ENCODE measurements around the gene USP26. TPM values are rescaled to one million over a fixed set of nuclear protein-coding genes. Genes with fewer than 3 reads are reported as not detected.

USP26 gene
- total and polyA plus RNA-seq, 9 donors, result not detected

- Histone ChIP-seq H3K4me3 (no peak overlapping the region), H3K4me1 (ENCODE audit: insufficient read depth) (no peaks in the 10 kb centered on the region), H3K36me3 (no peaks in the 10 kb centered on the region), H3K9me3 (no peaks in the 10 kb centered on the region), H3K27ac (no peak overlapping the region), H3K27me3 (no peaks in the 10 kb centered on the region)
- intact Hi-C loops (cut with DNase I), result no loop called here
- WGBS, 3 donors, result 66 to 75% (median 73%) methylated on average over 2 of the region's 2 CpGs
- no peak for DNase-seq
- TF ChIP-seq, protein P1, sequence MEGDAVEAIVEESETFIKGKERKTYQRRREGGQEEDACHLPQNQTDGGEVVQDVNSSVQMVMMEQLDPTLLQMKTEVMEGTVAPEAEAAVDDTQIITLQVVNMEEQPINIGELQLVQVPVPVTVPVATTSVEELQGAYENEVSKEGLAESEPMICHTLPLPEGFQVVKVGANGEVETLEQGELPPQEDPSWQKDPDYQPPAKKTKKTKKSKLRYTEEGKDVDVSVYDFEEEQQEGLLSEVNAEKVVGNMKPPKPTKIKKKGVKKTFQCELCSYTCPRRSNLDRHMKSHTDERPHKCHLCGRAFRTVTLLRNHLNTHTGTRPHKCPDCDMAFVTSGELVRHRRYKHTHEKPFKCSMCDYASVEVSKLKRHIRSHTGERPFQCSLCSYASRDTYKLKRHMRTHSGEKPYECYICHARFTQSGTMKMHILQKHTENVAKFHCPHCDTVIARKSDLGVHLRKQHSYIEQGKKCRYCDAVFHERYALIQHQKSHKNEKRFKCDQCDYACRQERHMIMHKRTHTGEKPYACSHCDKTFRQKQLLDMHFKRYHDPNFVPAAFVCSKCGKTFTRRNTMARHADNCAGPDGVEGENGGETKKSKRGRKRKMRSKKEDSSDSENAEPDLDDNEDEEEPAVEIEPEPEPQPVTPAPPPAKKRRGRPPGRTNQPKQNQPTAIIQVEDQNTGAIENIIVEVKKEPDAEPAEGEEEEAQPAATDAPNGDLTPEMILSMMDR (IDR thresholded peaks at IDR 0.05), result no peak
- no peak for TF ChIP-seq EP300 (IDR thresholded peaks at IDR 0.05)
- TF ChIP-seq POLR2A (IDR thresholded peaks at IDR 0.05), result no peak
Observed at GRCh38 chrX:133042260-133042659, 54.6 kb downstream of the USP26 start.

GRCh38 chrX:133033010-133033409 is 63.9 kb downstream of the USP26 start:
- no peak overlapping the region for H3K4me3 ChIP-seq
- WGBS, 3 donors, result 48 to 55% (median 53%) methylated on average over 5 of the region's 5 CpGs
- no peak overlapping the region for H3K27ac ChIP-seq
- no peaks in the 10 kb centered on the region for H3K36me3 ChIP-seq
- intact Hi-C loops (cut with DNase I), result no loop called here
- no peak for TF ChIP-seq POLR2A (IDR thresholded peaks at IDR 0.05)
- no peak for TF ChIP-seq EP300 (IDR thresholded peaks at IDR 0.05)
- TF ChIP-seq, protein P1 (IDR thresholded peaks at IDR 0.05), result no peak
- no peaks in the 10 kb centered on the region for H3K4me1 ChIP-seq (ENCODE audit: insufficient read depth)
- DNase-seq, result no peak
- H3K9me3 ChIP-seq, result no peaks in the 10 kb centered on the region
- H3K27me3 ChIP-seq, result no peaks in the 10 kb centered on the region

- intact Hi-C loops (cut with DNase I), result no loop called here
Observed at GRCh38 chrX:133018229-133018628, 78.7 kb downstream of the USP26 start.

GRCh38 chrX:133007458-133007857 is 89.5 kb downstream of the USP26 start:
- no peaks in the 10 kb centered on the region for H3K36me3 ChIP-seq
- peaks cover 0 to 4% of the 10 kb centered on the region in 2 donors for H3K9me3 ChIP-seq
- WGBS, 3 donors, result 81 to 88% (median 84%) methylated on average over 3 of the region's 3 CpGs
- no peaks in the 10 kb centered on the region for H3K27me3 ChIP-seq
- intact Hi-C loops (cut with DNase I), result loop anchor here in 1 of 4 donors (10.0 kb wide), 1 partner anchor 667 kb away; no protein-coding TSS in a partner anchor
- DNase-seq, result no peak
- no peak overlapping the region for H3K27ac ChIP-seq
- no peak for TF ChIP-seq POLR2A (IDR thresholded peaks at IDR 0.05)
- H3K4me1 ChIP-seq (ENCODE audit: insufficient read depth), result no peaks in the 10 kb centered on the region
- H3K4me3 ChIP-seq, result no peak overlapping the region

More at GRCh38 chrX:133018229-133018628, 78.7 kb downstream of the USP26 start:
- H3K27ac ChIP-seq, result no peak overlapping the region
- WGBS, 3 donors, result 69 to 82% (median 71%) methylated on average over 3 of the region's 3 CpGs
- TF ChIP-seq EP300 (IDR thresholded peaks at IDR 0.05) (no peak), POLR2A (IDR thresholded peaks at IDR 0.05) (no peak)
- TF ChIP-seq, protein P1 (IDR thresholded peaks at IDR 0.05), result no peak
- no peaks in the 10 kb centered on the region for H3K9me3 ChIP-seq
- H3K36me3 ChIP-seq, result no peaks in the 10 kb centered on the region
- no peak for DNase-seq
- H3K27me3 ChIP-seq, result no peaks in the 10 kb centered on the region
- no peak overlapping the region for H3K4me3 ChIP-seq
- H3K4me1 ChIP-seq (ENCODE audit: insufficient read depth), result no peaks in the 10 kb centered on the region

- no peak for DNase-seq
- H3K27me3 ChIP-seq, result no peaks in the 10 kb centered on the region
- H3K4me3 ChIP-seq, result no peak overlapping the region
- WGBS, 3 donors, result 84 to 86% (median 85%) methylated on average over 1 of the region's 1 CpG
- no peak for TF ChIP-seq POLR2A (IDR thresholded peaks at IDR 0.05)
- no peak for TF ChIP-seq EP300 (IDR thresholded peaks at IDR 0.05)
- TF ChIP-seq, protein P1 (IDR thresholded peaks at IDR 0.05), result no peak
- intact Hi-C loops (cut with DNase I), result loop anchor here in 1 of 4 donors (10.0 kb wide), 1 partner anchor 669 kb away; no protein-coding TSS in a partner anchor
- no peaks in the 10 kb centered on the region for H3K36me3 ChIP-seq
- no peaks in the 10 kb centered on the region for H3K4me1 ChIP-seq (ENCODE audit: insufficient read depth)
- H3K27ac ChIP-seq, result no peak overlapping the region
- H3K9me3 ChIP-seq, result peaks cover 0 to 4% of the 10 kb centered on the region in 2 donors
Observed at GRCh38 chrX:133005616-133006015, 91.3 kb downstream of the USP26 start.
